ENCODE results near the gene CKAP2L.

CKAP2L gene

GRCh38 chr2:112764071-112765044 is at the start of gene CKAP2L:
CKAP2L (minus strand) TSS chr2:112764609; CDS start chr2:112764598, 11 bp downstream.
- DNase-seq (ENCODE audit: low read depth, low spot score): peak; percentile 86

- DNase-seq (ENCODE audit: low read depth, low spot score): no peak
Observed at GRCh38 chr2:112813280-112813966, 49.0 kb upstream of the CKAP2L start.

- DNase-seq (ENCODE audit: low read depth, low spot score): no peak
Observed at GRCh38 chr2:112812318-112813267, 48.2 kb upstream of the CKAP2L start.

GRCh38 chr2:112811841-112812306 is 47.5 kb upstream of the CKAP2L start:
- no peak for DNase-seq (ENCODE audit: low read depth, low spot score)

GRCh38 chr2:112811276-112811831 is 46.9 kb upstream of the CKAP2L start:
- DNase-seq (ENCODE audit: low read depth, low spot score): no peak

GRCh38 chr2:112809112-112809511 is 44.7 kb upstream of the CKAP2L start:
- DNase-seq (ENCODE audit: low read depth, low spot score): no peak

- no peak for DNase-seq (ENCODE audit: low read depth, low spot score)
Observed at GRCh38 chr2:112807233-112807807, 42.9 kb upstream of the CKAP2L start.

GRCh38 chr2:112805542-112805941 is 41.1 kb upstream of the CKAP2L start:
- DNase-seq (ENCODE audit: low read depth, low spot score): no peak

- no peak for DNase-seq (ENCODE audit: low read depth, low spot score)
Observed at GRCh38 chr2:112803691-112804521, 39.5 kb upstream of the CKAP2L start.

- no peak for DNase-seq (ENCODE audit: low read depth, low spot score)
Observed at GRCh38 chr2:112800881-112801583, 36.6 kb upstream of the CKAP2L start.

- DNase-seq (ENCODE audit: low read depth, low spot score): no peak
Observed at GRCh38 chr2:112798979-112799975, 34.9 kb upstream of the CKAP2L start.

- no peak for DNase-seq (ENCODE audit: low read depth, low spot score)
Observed at GRCh38 chr2:112796486-112796885, 32.1 kb upstream of the CKAP2L start.

GRCh38 chr2:112795774-112796173 is 31.4 kb upstream of the CKAP2L start:
- no peak for DNase-seq (ENCODE audit: low read depth, low spot score)

GRCh38 chr2:112794841-112795240 is 30.4 kb upstream of the CKAP2L start:
- DNase-seq (ENCODE audit: low read depth, low spot score): no peak

- no peak for DNase-seq (ENCODE audit: low read depth, low spot score)
Observed at GRCh38 chr2:112794131-112794733, 29.8 kb upstream of the CKAP2L start.

GRCh38 chr2:112793449-112793978 is 29.1 kb upstream of the CKAP2L start:
- DNase-seq (ENCODE audit: low read depth, low spot score): no peak

GRCh38 chr2:112792419-112792818 is 28.0 kb upstream of the CKAP2L start:
- no peak for DNase-seq (ENCODE audit: low read depth, low spot score)

Measured in activated naive CD8-positive, alpha-beta T cell treated with anti-CD3 and anti-CD28 coated beads, Interleukin-2, amount 50 U/mL, for 16 hours (primary cell).